Measurements from ENCODE around the gene TCP1. TPM values are rescaled to one million over a fixed set of nuclear protein-coding genes. Genes with fewer than 3 reads are reported as not detected.

Gene TCP1
- total and polyA plus RNA-seq, 4 donors, result 80.0 to 206 (median 119) TPM

- 2 to 6% methylated on average over 43 to 45 of the region's 45 CpGs for WGBS, 2 donors
- Histone ChIP-seq H3K27ac (ENCODE audit: low read depth in 1 of 2, low read length in 1 of 2) (peak overlapping the region; percentile 83 to 95), H3K4me3 (peak overlapping the region; percentile 58), H3K9me3 (ENCODE audit: control insufficient read depth in 4 of 4, insufficient read depth in 3 of 4, low read length in 3 of 4) (no peaks in the 10 kb centered on the region), H3K9ac (ENCODE audit: insufficient read depth in 1 of 2, low read length in 2 of 2) (peak overlapping the region; percentile 76 to 90), H3K27me3 (ENCODE audit: control insufficient read depth in 3 of 3, insufficient read depth in 3 of 3, low read length in 2 of 3) (no peaks in the 10 kb centered on the region), H3K36me3 (ENCODE audit: control insufficient read depth in 4 of 4, insufficient read depth in 4 of 4, low read length in 4 of 4) (peaks cover 4 to 24% (median 14%) of the 10 kb centered on the region in 4 donors), H3K4me1 (ENCODE audit: control insufficient read depth in 5 of 5, insufficient read depth in 5 of 5, low read length in 5 of 5) (peaks cover 0 to 14% (median 5%) of the 10 kb centered on the region in 5 donors)
- TF ChIP-seq CTCF (IDR thresholded peaks at IDR 0.05; ENCODE audit: control extremely low read depth, extremely low read depth), result no peak
- no peak for ATAC-seq (ENCODE audit: insufficient read depth, low FRiP score)
- no peak for DNase-seq
Measured at GRCh38 chr6:159761129-159761872, 28.1 kb downstream of the TCP1 start.

GRCh38 chr6:159760602-159761057 lies 28.8 kb downstream of the TCP1 start:
- H3K4me3 ChIP-seq, result no peak overlapping the region
- H3K36me3 ChIP-seq (ENCODE audit: control insufficient read depth in 4 of 4, insufficient read depth in 4 of 4, low read length in 4 of 4), result peaks cover 7 to 30% (median 16%) of the 10 kb centered on the region in 4 donors
- no peaks in the 10 kb centered on the region for H3K27me3 ChIP-seq (ENCODE audit: control insufficient read depth in 3 of 3, insufficient read depth in 3 of 3, low read length in 2 of 3)
- no peak for TF ChIP-seq CTCF (IDR thresholded peaks at IDR 0.05; ENCODE audit: control extremely low read depth, extremely low read depth)
- DNase-seq (peak in 2 of 3 donors; percentile 29 to 42), ATAC-seq (ENCODE audit: insufficient read depth, low FRiP score) (no peak)
- 62 to 64% methylated on average over 3 of the region's 3 CpGs for WGBS, 2 donors
- H3K27ac ChIP-seq (ENCODE audit: low read depth in 1 of 2, low read length in 1 of 2), result peak overlapping the region; percentile 48 to 95
- H3K9ac ChIP-seq (ENCODE audit: insufficient read depth in 1 of 2, low read length in 2 of 2), result peak overlapping the region; percentile 76 to 90
- no peaks in the 10 kb centered on the region for H3K9me3 ChIP-seq (ENCODE audit: control insufficient read depth in 4 of 4, insufficient read depth in 3 of 4, low read length in 3 of 4)
- peaks cover 0 to 14% (median 5%) of the 10 kb centered on the region in 5 donors for H3K4me1 ChIP-seq (ENCODE audit: control insufficient read depth in 5 of 5, insufficient read depth in 5 of 5, low read length in 5 of 5)

GRCh38 chr6:159759645-159760044 lies 29.8 kb downstream of the TCP1 start:
- H3K36me3 ChIP-seq (ENCODE audit: control insufficient read depth in 4 of 4, insufficient read depth in 4 of 4, low read length in 4 of 4), result peaks cover 14 to 33% (median 23%) of the 10 kb centered on the region in 4 donors
- no peaks in the 10 kb centered on the region for H3K9me3 ChIP-seq (ENCODE audit: control insufficient read depth in 4 of 4, insufficient read depth in 3 of 4, low read length in 3 of 4)
- no peak overlapping the region for H3K27ac ChIP-seq (ENCODE audit: low read depth in 1 of 2, low read length in 1 of 2)
- TF ChIP-seq CTCF (IDR thresholded peaks at IDR 0.05; ENCODE audit: control extremely low read depth, extremely low read depth), result no peak
- DNase-seq (no peak), ATAC-seq (ENCODE audit: insufficient read depth, low FRiP score) (no peak)
- H3K27me3 ChIP-seq (ENCODE audit: control insufficient read depth in 3 of 3, insufficient read depth in 3 of 3, low read length in 2 of 3), result no peaks in the 10 kb centered on the region
- no peak overlapping the region for H3K9ac ChIP-seq (ENCODE audit: insufficient read depth in 1 of 2, low read length in 2 of 2)
- no peak overlapping the region for H3K4me3 ChIP-seq
- peaks cover 0 to 14% (median 5%) of the 10 kb centered on the region in 5 donors for H3K4me1 ChIP-seq (ENCODE audit: control insufficient read depth in 5 of 5, insufficient read depth in 5 of 5, low read length in 5 of 5)
- 61% methylated on average over 2 of the region's 2 CpGs; no CpG with 5 or more reads in 1 of the 2 donors for WGBS, 2 donors
